ENCODE results near the gene UROC1.

The UROC1 gene

DNA sequence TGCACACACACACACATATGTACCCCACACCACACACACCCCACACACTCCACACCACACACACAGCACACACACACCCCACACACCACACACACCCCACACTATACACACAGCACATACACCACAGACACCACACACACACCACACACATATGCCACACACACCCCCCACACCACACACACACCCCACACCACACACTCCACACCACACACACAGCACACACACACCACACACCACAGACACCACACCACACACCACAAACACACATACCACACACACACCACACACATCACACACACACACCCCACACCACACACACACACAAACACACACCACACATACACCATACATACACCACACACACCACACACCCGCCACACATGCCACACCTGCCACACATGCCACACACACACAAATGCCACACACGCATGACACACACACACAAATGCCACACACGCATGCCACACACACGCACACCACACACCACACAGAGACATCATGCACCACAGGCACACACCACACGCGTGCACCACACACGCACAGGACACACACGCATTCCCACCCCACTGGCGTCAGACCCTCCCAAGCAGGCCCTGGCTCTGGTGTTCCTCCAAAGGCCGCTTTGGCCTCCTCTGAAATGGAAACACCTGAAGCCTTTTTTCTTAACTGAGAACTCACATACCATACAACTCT is 22.1 kb upstream of the UROC1 start:
- DNase-seq: no peak
- Histone ChIP-seq H3K36me3 (ENCODE audit: control insufficient read depth, insufficient read depth, low read length) (no peaks in the 10 kb centered on the region), H3K79me2 (ENCODE audit: control insufficient read depth, insufficient read depth, low read length) (no peaks in the 10 kb centered on the region), H3K18ac (ENCODE audit: low read length) (no peak overlapping the region), H3K79me1 (ENCODE audit: low read length) (no peaks in the 10 kb centered on the region), H3K4ac (ENCODE audit: low read depth, low read length) (no peak overlapping the region), H4K8ac (ENCODE audit: low read depth, low read length) (no peak overlapping the region), H3K56ac (ENCODE audit: low read length) (no peak overlapping the region), H3K23ac (ENCODE audit: low read length) (no peak overlapping the region), H2BK15ac (replicated peaks; ENCODE audit: low read depth) (no peak overlapping the region), H3K9ac (ENCODE audit: low read length) (no peak overlapping the region), H3K27ac (ENCODE audit: low read depth, low read length) (no peak overlapping the region), H2BK5ac (ENCODE audit: low read length) (no peak overlapping the region), H4K5ac (ENCODE audit: low read length) (no peak overlapping the region), H3K4me3 (ENCODE audit: low read length) (no peak overlapping the region), H3K27me3 (ENCODE audit: insufficient read depth, low read length, poor library complexity) (no peaks in the 10 kb centered on the region), H2BK120ac (ENCODE audit: low read depth, low read length) (no peak overlapping the region), H3K4me2 (ENCODE audit: low read length) (no peak overlapping the region), H3K4me1 (ENCODE audit: control insufficient read depth, low read depth, low read length) (no peaks in the 10 kb centered on the region), H2AK5ac (ENCODE audit: low read length) (no peak overlapping the region)
- WGBS (ENCODE audit: extremely low coverage, insufficient coverage, low lambda C conversion rate): no CpG with 5 or more reads among the region's 10 CpGs

DNA sequence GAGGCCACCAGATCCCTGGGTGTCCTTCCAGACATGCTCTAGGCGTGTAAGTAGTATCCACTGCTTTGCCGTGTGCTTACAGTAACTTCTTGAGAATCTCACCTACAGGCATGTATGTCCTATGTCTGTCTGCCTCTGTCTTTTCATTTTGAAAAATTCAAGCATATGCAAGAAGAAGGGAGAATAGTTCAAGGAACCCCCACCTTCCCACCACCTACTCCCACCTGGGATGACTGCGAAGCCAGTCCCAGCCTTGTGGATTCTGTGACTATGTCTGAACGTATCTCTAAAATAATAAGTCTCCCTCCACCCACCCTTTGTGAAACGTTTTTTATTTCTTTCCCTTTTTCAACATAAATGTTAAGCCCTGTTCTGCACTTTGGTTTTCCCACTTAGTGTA is 21.4 kb upstream of the UROC1 start:
- H3K56ac ChIP-seq (ENCODE audit: low read length): no peak overlapping the region
- no peak overlapping the region for H3K18ac ChIP-seq (ENCODE audit: low read length)
- H3K4me2 ChIP-seq (ENCODE audit: low read length): no peak overlapping the region
- no peak overlapping the region for H3K4me3 ChIP-seq (ENCODE audit: low read length)
- H3K27me3 ChIP-seq (ENCODE audit: insufficient read depth, low read length, poor library complexity): no peaks in the 10 kb centered on the region
- no peak overlapping the region for H4K8ac ChIP-seq (ENCODE audit: low read depth, low read length)
- H2BK5ac ChIP-seq (ENCODE audit: low read length): no peak overlapping the region
- H3K79me1 ChIP-seq (ENCODE audit: low read length): no peaks in the 10 kb centered on the region
- no peaks in the 10 kb centered on the region for H3K36me3 ChIP-seq (ENCODE audit: control insufficient read depth, insufficient read depth, low read length)
- no peaks in the 10 kb centered on the region for H3K4me1 ChIP-seq (ENCODE audit: control insufficient read depth, low read depth, low read length)
- H3K4ac ChIP-seq (ENCODE audit: low read depth, low read length): no peak overlapping the region
- H3K79me2 ChIP-seq (ENCODE audit: control insufficient read depth, insufficient read depth, low read length): no peaks in the 10 kb centered on the region
- H3K9ac ChIP-seq (ENCODE audit: low read length): no peak overlapping the region
- no peak overlapping the region for H3K27ac ChIP-seq (ENCODE audit: low read depth, low read length)
- H2AK5ac ChIP-seq (ENCODE audit: low read length): no peak overlapping the region
- no peak overlapping the region for H4K5ac ChIP-seq (ENCODE audit: low read length)
- no peak overlapping the region for H3K23ac ChIP-seq (ENCODE audit: low read length)
- DNase-seq: no peak
- no CpG with 5 or more reads among the region's 5 CpGs for WGBS (ENCODE audit: extremely low coverage, insufficient coverage, low lambda C conversion rate)
- no peak overlapping the region for H2BK120ac ChIP-seq (ENCODE audit: low read depth, low read length)
- H2BK15ac ChIP-seq (replicated peaks; ENCODE audit: low read depth): no peak overlapping the region

DNA sequence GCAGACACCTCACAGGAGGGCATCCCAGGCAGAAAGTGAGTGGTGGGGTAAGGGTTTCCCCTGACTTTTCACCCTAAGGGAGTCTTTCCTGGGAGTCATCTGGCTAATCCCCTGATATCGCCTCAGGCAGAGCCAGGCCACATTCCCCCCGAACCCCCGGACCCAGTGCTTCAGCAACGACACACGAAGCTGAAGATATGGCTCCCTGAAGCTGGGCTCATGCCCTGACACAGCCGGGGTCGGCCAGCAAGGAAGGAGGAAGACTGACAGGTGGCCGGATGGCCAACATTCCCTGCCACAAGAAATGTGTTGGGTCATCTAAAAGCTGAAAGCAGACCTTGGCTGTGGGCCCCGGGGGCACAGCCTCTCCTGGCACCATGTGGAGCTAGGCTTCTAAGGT is 20.7 kb upstream of the UROC1 start:
- Histone ChIP-seq H3K56ac (ENCODE audit: low read length) (no peak overlapping the region), H3K4me1 (ENCODE audit: control insufficient read depth, low read depth, low read length) (no peaks in the 10 kb centered on the region), H3K4me3 (ENCODE audit: low read length) (no peak overlapping the region), H3K27ac (ENCODE audit: low read depth, low read length) (no peak overlapping the region), H4K5ac (ENCODE audit: low read length) (no peak overlapping the region), H3K79me1 (ENCODE audit: low read length) (no peaks in the 10 kb centered on the region), H3K4me2 (ENCODE audit: low read length) (no peak overlapping the region), H3K4ac (ENCODE audit: low read depth, low read length) (no peak overlapping the region), H3K27me3 (ENCODE audit: insufficient read depth, low read length, poor library complexity) (no peaks in the 10 kb centered on the region), H4K8ac (ENCODE audit: low read depth, low read length) (no peak overlapping the region), H3K9ac (ENCODE audit: low read length) (no peak overlapping the region), H3K18ac (ENCODE audit: low read length) (no peak overlapping the region), H3K36me3 (ENCODE audit: control insufficient read depth, insufficient read depth, low read length) (no peaks in the 10 kb centered on the region), H2BK120ac (ENCODE audit: low read depth, low read length) (no peak overlapping the region), H2BK5ac (ENCODE audit: low read length) (no peak overlapping the region), H2BK15ac (replicated peaks; ENCODE audit: low read depth) (no peak overlapping the region), H3K79me2 (ENCODE audit: control insufficient read depth, insufficient read depth, low read length) (no peaks in the 10 kb centered on the region), H2AK5ac (ENCODE audit: low read length) (no peak overlapping the region), H3K23ac (ENCODE audit: low read length) (no peak overlapping the region)
- WGBS (ENCODE audit: extremely low coverage, insufficient coverage, low lambda C conversion rate): no CpG with 5 or more reads among the region's 9 CpGs
- DNase-seq: no peak

DNA sequence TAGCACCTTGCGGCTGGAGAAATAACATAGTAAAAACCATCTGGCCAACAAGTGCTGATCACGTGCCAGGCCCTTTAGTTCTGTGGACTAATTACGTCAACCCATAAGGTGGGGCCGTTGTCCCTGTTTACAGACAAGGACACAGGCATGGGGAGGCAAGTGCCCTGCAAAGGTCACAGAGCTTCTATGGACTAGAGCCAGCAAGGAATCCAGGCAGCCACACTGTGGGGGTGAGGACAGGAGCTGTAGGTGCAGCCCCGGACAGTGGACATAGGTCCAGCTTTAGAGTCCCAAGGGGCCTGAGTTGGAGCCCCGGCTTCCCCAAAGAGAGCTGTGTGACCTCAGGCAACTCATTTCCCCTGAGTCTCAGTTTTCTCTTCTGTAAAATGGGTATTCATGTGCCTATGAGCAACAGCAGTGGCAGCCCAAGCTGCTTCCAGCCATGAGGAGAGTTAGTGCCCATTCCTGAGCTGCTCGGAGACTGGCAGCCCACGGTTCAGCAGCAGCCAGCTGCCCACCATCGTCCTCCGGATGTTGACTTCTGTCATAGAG is 20.2 kb upstream of the UROC1 start:
- Histone ChIP-seq H3K4me1 (ENCODE audit: control insufficient read depth, low read depth, low read length) (no peaks in the 10 kb centered on the region), H3K18ac (ENCODE audit: low read length) (no peak overlapping the region), H2BK15ac (replicated peaks; ENCODE audit: low read depth) (no peak overlapping the region), H2BK120ac (ENCODE audit: low read depth, low read length) (no peak overlapping the region), H2BK5ac (ENCODE audit: low read length) (no peak overlapping the region), H3K56ac (ENCODE audit: low read length) (no peak overlapping the region), H2AK5ac (ENCODE audit: low read length) (no peak overlapping the region), H3K27me3 (ENCODE audit: insufficient read depth, low read length, poor library complexity) (no peaks in the 10 kb centered on the region), H3K4ac (ENCODE audit: low read depth, low read length) (no peak overlapping the region), H3K23ac (ENCODE audit: low read length) (no peak overlapping the region), H3K4me2 (ENCODE audit: low read length) (no peak overlapping the region), H4K5ac (ENCODE audit: low read length) (no peak overlapping the region), H3K36me3 (ENCODE audit: control insufficient read depth, insufficient read depth, low read length) (no peaks in the 10 kb centered on the region), H3K4me3 (ENCODE audit: low read length) (no peak overlapping the region), H3K27ac (ENCODE audit: low read depth, low read length) (no peak overlapping the region), H3K79me2 (ENCODE audit: control insufficient read depth, insufficient read depth, low read length) (no peaks in the 10 kb centered on the region), H3K9ac (ENCODE audit: low read length) (no peak overlapping the region), H3K79me1 (ENCODE audit: low read length) (no peaks in the 10 kb centered on the region), H4K8ac (ENCODE audit: low read depth, low read length) (no peak overlapping the region)
- no CpG with 5 or more reads among the region's 10 CpGs for WGBS (ENCODE audit: extremely low coverage, insufficient coverage, low lambda C conversion rate)
- no peak for DNase-seq

DNA sequence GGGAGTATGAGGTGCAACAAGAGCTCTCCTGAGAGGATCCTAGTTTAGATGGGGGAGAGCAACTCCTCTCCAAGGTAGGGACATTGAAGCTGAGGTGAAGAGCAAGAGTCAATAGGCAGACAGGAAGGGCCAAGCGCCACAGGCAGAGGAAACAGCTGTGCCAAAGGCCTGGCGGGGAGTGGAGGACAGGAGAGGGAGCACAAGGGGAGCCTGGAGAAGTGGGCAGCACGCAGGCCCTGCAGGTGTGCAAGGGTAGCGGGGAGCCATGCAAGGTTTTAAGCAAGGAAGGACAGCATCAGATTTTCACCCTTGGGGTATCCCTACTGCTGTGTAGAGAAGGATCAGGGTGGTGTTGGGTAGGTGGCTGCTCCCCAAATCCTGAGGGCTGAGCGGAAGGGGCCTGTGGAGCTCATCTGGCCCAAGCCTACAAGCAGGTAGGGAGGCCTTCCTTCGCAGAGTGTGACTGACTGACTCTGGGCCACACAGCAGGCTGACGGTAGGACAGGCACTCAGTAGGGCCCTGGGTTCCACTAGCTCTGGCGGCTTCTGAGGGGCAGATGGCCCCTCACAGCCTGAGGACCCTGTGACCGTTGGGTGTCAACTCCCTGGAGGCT is 19.6 kb upstream of the UROC1 start:
- no CpG with 5 or more reads among the region's 9 CpGs for WGBS (ENCODE audit: extremely low coverage, insufficient coverage, low lambda C conversion rate)
- no peak overlapping the region for H3K23ac ChIP-seq (ENCODE audit: low read length)
- no peaks in the 10 kb centered on the region for H3K27me3 ChIP-seq (ENCODE audit: insufficient read depth, low read length, poor library complexity)

More for the DNA sequence above, 19.6 kb upstream of the UROC1 start:
- no peak overlapping the region for H2BK120ac ChIP-seq (ENCODE audit: low read depth, low read length)
- no peak overlapping the region for H2BK15ac ChIP-seq (replicated peaks; ENCODE audit: low read depth)
- DNase-seq: no peak
- no peak overlapping the region for H2BK5ac ChIP-seq (ENCODE audit: low read length)
- no peak overlapping the region for H4K5ac ChIP-seq (ENCODE audit: low read length)
- no peak overlapping the region for H3K27ac ChIP-seq (ENCODE audit: low read depth, low read length)
- H3K18ac ChIP-seq (ENCODE audit: low read length): no peak overlapping the region
- no peak overlapping the region for H3K9ac ChIP-seq (ENCODE audit: low read length)
- no peak overlapping the region for H4K8ac ChIP-seq (ENCODE audit: low read depth, low read length)
- H3K36me3 ChIP-seq (ENCODE audit: control insufficient read depth, insufficient read depth, low read length): no peaks in the 10 kb centered on the region
- H3K4me2 ChIP-seq (ENCODE audit: low read length): no peak overlapping the region
- no peak overlapping the region for H2AK5ac ChIP-seq (ENCODE audit: low read length)
- no peaks in the 10 kb centered on the region for H3K4me1 ChIP-seq (ENCODE audit: control insufficient read depth, low read depth, low read length)
- H3K79me2 ChIP-seq (ENCODE audit: control insufficient read depth, insufficient read depth, low read length): no peaks in the 10 kb centered on the region
- no peak overlapping the region for H3K56ac ChIP-seq (ENCODE audit: low read length)
- no peaks in the 10 kb centered on the region for H3K79me1 ChIP-seq (ENCODE audit: low read length)
- no peak overlapping the region for H3K4me3 ChIP-seq (ENCODE audit: low read length)
- no peak overlapping the region for H3K4ac ChIP-seq (ENCODE audit: low read depth, low read length)

Data from mesendoderm (in vitro differentiated cells).